ENCODE results near the gene CNN2. TPM values are rescaled to one million over a fixed set of nuclear protein-coding genes. Genes with fewer than 3 reads are reported as not detected.

Gene CNN2
- total and polyA plus RNA-seq, 4 donors, result 10.1 to 38.4 (median 26.8) TPM

Small RNA genes lying within 50 kb of the gene (small RNA-seq; reads per million reads assigned to genes)
- 0.35 reads per million, percentile 38 among the genes with 10 or more reads in this experiment for gene RNU6-2

Other genes starting within 250 kb of the CNN2 start
- 100 to 1,000 TPM in 1 of 2 donors, 10 to 100 TPM in 1; 98.1 to 147 TPM for gene PTBP1, start 229.2 kb upstream of the CNN2 start, total RNA-seq
- gene PTBP1, start 229.2 kb upstream of the CNN2 start, polyA plus RNA-seq, result 10 to 100 TPM; 72.9 to 76.5 TPM
- gene PLPPR3, start 204.7 kb upstream of the CNN2 start, total RNA-seq, result 1 to 10 TPM in 1 of 2 donors, not detected in 1; 3.1 TPM
- gene PLPPR3, start 204.7 kb upstream of the CNN2 start, polyA plus RNA-seq, result not detected
- gene AZU1, start 198.8 kb upstream of the CNN2 start, total RNA-seq, result 10 to 100 TPM in 1 of 2 donors, under 1 TPM in 1; 0.08 to 20.2 TPM
- gene AZU1, start 198.8 kb upstream of the CNN2 start, polyA plus RNA-seq, result 1 to 10 TPM in 1 of 2 donors, under 1 TPM in 1; 0.24 to 1.8 TPM
- 100 to 1,000 TPM in 1 of 2 donors, under 1 TPM in 1; 0.17 to 225 TPM for gene PRTN3, start 185.6 kb upstream of the CNN2 start, total RNA-seq
- 1 to 10 TPM in 1 of 2 donors, under 1 TPM in 1; 0.67 to 2.7 TPM for gene PRTN3, start 185.6 kb upstream of the CNN2 start, polyA plus RNA-seq
- gene ELANE, start 174.3 kb upstream of the CNN2 start, total RNA-seq, result 10 to 100 TPM in 1 of 2 donors, under 1 TPM in 1; 0.17 to 37.4 TPM
- gene ELANE, start 174.3 kb upstream of the CNN2 start, polyA plus RNA-seq, result 1 to 10 TPM in 1 of 2 donors, under 1 TPM in 1; 0.88 to 2.7 TPM
- gene CFD, start 166.9 kb upstream of the CNN2 start, total RNA-seq, result 10 to 100 TPM; 13.2 to 14.1 TPM
- gene CFD, start 166.9 kb upstream of the CNN2 start, polyA plus RNA-seq, result 10 to 100 TPM in 1 of 2 donors, 1 to 10 TPM in 1; 4.5 to 20.2 TPM
- 10 to 100 TPM; 39.7 to 42.3 TPM for gene MED16, start 133.4 kb upstream of the CNN2 start, total RNA-seq
- gene MED16, start 133.4 kb upstream of the CNN2 start, polyA plus RNA-seq, result 10 to 100 TPM; 30.6 to 50.5 TPM
- not detected for gene RNU6-9, start 133.1 kb upstream of the CNN2 start, total RNA-seq
- not detected for gene RNU6-9, start 133.1 kb upstream of the CNN2 start, polyA plus RNA-seq
- 10 to 100 TPM; 17.4 to 72.4 TPM for gene R3HDM4, start 113.4 kb upstream of the CNN2 start, total RNA-seq
- 10 to 100 TPM; 14.1 to 23.0 TPM for gene R3HDM4, start 113.4 kb upstream of the CNN2 start, polyA plus RNA-seq
- gene KISS1R, start 109.3 kb upstream of the CNN2 start, total RNA-seq, result not detected
- not detected for gene KISS1R, start 109.3 kb upstream of the CNN2 start, polyA plus RNA-seq
- 10 to 100 TPM in 1 of 2 donors, 1 to 10 TPM in 1; 5.2 to 42.4 TPM for gene ARID3A, start 100.6 kb upstream of the CNN2 start, total RNA-seq
- gene ARID3A, start 100.6 kb upstream of the CNN2 start, polyA plus RNA-seq, result 1 to 10 TPM in 1 of 2 donors, under 1 TPM in 1; 0.74 to 1.0 TPM
- gene WDR18, start 42.3 kb upstream of the CNN2 start, total RNA-seq, result 10 to 100 TPM; 24.3 to 41.7 TPM
- gene WDR18, start 42.3 kb upstream of the CNN2 start, polyA plus RNA-seq, result 10 to 100 TPM; 33.8 to 45.3 TPM
- gene GRIN3B, start 26.2 kb upstream of the CNN2 start, total RNA-seq, result under 1 TPM in 1 of 2 donors, not detected in 1; 0.05 TPM
- gene GRIN3B, start 26.2 kb upstream of the CNN2 start, polyA plus RNA-seq, result not detected
- gene TMEM259, start 5.5 kb upstream of the CNN2 start, total RNA-seq, result 10 to 100 TPM; 34.3 to 80.3 TPM
- 10 to 100 TPM; 29.7 to 99.3 TPM for gene TMEM259, start 5.5 kb upstream of the CNN2 start, polyA plus RNA-seq
- gene RNU6-2, start 5.1 kb upstream of the CNN2 start, total RNA-seq, result not detected
- not detected for gene RNU6-2, start 5.1 kb upstream of the CNN2 start, polyA plus RNA-seq
- gene ABCA7, start 13.5 kb downstream of the CNN2 start, total RNA-seq, result 10 to 100 TPM in 1 of 2 donors, 1 to 10 TPM in 1; 5.3 to 60.9 TPM
- 1 to 10 TPM; 3.0 to 4.4 TPM for gene ABCA7, start 13.5 kb downstream of the CNN2 start, polyA plus RNA-seq
- gene ARHGAP45, start 40.6 kb downstream of the CNN2 start, total RNA-seq, result 10 to 100 TPM; 13.6 to 27.5 TPM
- 1 to 10 TPM; 3.3 to 5.8 TPM for gene ARHGAP45, start 40.6 kb downstream of the CNN2 start, polyA plus RNA-seq
- gene POLR2E, start 68.8 kb downstream of the CNN2 start, total RNA-seq, result 100 to 1,000 TPM in 1 of 2 donors, 10 to 100 TPM in 1; 51.8 to 168 TPM
- 100 to 1,000 TPM; 175 to 211 TPM for gene POLR2E, start 68.8 kb downstream of the CNN2 start, polyA plus RNA-seq
- 100 to 1,000 TPM; 122 to 149 TPM for gene GPX4, start 77.4 kb downstream of the CNN2 start, total RNA-seq
- gene GPX4, start 77.4 kb downstream of the CNN2 start, polyA plus RNA-seq, result 100 to 1,000 TPM; 447 to 558 TPM
- 10 to 100 TPM; 11.0 to 25.0 TPM for gene SBNO2, start 147.7 kb downstream of the CNN2 start, total RNA-seq
- 10 to 100 TPM in 1 of 2 donors, 1 to 10 TPM in 1; 2.2 to 19.1 TPM for gene SBNO2, start 147.7 kb downstream of the CNN2 start, polyA plus RNA-seq
- gene STK11, start 179.2 kb downstream of the CNN2 start, total RNA-seq, result 100 to 1,000 TPM in 1 of 2 donors, 10 to 100 TPM in 1; 40.6 to 126 TPM
- gene STK11, start 179.2 kb downstream of the CNN2 start, polyA plus RNA-seq, result 10 to 100 TPM in 1 of 2 donors, 1 to 10 TPM in 1; 3.0 to 30.3 TPM
- under 1 TPM; 0.05 to 0.25 TPM for gene CBARP, start 211.4 kb downstream of the CNN2 start, total RNA-seq
- gene CBARP, start 211.4 kb downstream of the CNN2 start, polyA plus RNA-seq, result under 1 TPM in 1 of 2 donors, not detected in 1; 0.06 TPM
- 10 to 100 TPM; 20.2 to 44.5 TPM for gene ATP5F1D, start 215.1 kb downstream of the CNN2 start, total RNA-seq
- 100 to 1,000 TPM; 246 to 315 TPM for gene ATP5F1D, start 215.1 kb downstream of the CNN2 start, polyA plus RNA-seq
- gene MIDN, start 222.0 kb downstream of the CNN2 start, total RNA-seq, result 10 to 100 TPM in 1 of 2 donors, 1 to 10 TPM in 1; 9.1 to 22.9 TPM
- 10 to 100 TPM in 1 of 2 donors, 1 to 10 TPM in 1; 2.9 to 14.6 TPM for gene MIDN, start 222.0 kb downstream of the CNN2 start, polyA plus RNA-seq
- 100 to 1,000 TPM in 1 of 2 donors, 10 to 100 TPM in 1; 80.5 to 135 TPM for gene CIRBP, start 242.7 kb downstream of the CNN2 start, total RNA-seq
- gene CIRBP, start 242.7 kb downstream of the CNN2 start, polyA plus RNA-seq, result 100 to 1,000 TPM in 1 of 2 donors, 10 to 100 TPM in 1; 41.1 to 113 TPM
- gene FAM174C, start 248.9 kb downstream of the CNN2 start, total RNA-seq, result 10 to 100 TPM; 14.6 to 15.7 TPM
- gene FAM174C, start 248.9 kb downstream of the CNN2 start, polyA plus RNA-seq, result 10 to 100 TPM; 51.9 to 79.8 TPM

All from liver (tissue), 5 donors.